ENCODE results near the gene MRPS15. TPM values are rescaled to one million over a fixed set of nuclear protein-coding genes. Genes with fewer than 3 reads are reported as not detected.

Gene MRPS15
- polyA plus RNA-seq, 6 donors from 2014 or later = 55.6 to 86.7 (median 62.4) TPM

DNA sequence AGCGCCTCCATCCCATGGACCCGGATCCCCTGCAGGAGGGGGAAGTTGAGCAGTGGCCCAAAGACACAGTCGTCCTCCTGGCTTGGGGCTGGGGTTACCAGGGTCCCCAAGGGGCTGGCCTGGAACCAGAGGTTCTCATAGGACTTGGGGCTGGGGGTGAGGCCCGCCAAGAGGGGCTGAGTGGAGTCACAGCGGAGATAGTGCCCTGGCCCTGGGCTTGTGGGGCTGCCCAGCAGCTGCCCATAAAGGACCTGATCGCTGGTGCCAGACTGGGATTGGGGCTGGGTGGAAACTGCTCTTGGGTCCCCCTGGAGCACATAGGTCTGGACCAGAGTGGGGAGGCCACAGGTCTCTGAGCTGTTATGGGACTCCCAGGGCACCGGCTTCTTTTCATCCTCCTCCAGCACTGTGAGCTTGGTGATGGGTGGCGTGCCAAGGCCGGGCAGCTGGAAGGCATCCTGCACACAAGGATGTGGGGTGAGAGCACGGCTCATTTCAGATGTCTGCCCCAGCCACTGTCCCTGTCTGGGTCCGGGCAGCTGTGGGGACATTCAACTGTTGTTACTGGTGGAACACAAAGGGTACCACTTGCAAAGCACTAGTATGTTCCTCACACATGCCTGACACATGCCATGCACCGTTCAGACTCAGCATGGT is 2.3 kb upstream of the MRPS15 start:
- no peak for DNase-seq
- no peak overlapping the region for H3K4me3 Mint-ChIP-seq
- H3K4me1 Mint-ChIP-seq = peaks cover 19 to 28% (median 22%) of the 10 kb centered on the region in 3 donors
- no peaks in the 10 kb centered on the region for H3K27me3 Mint-ChIP-seq
- peaks cover 0 to 5% of the 10 kb centered on the region in 2 donors for H3K36me3 Mint-ChIP-seq
- no peak for ATAC-seq (ENCODE audit: low read depth in 2 of 2)
- H3K9me3 Mint-ChIP-seq = no peaks in the 10 kb centered on the region
- peak overlapping the region in 5 of 6 donors; percentile 16 to 87 (median 38) for H3K27ac Mint-ChIP-seq

- Mint-ChIP-seq H3K27ac (peak overlapping the region; percentile 38 to 99 (median 98)), H3K36me3 (peaks cover 3 to 10% of the 10 kb centered on the region in 2 donors), H3K9me3 (no peaks in the 10 kb centered on the region), H3K27me3 (no peaks in the 10 kb centered on the region), H3K4me1 (peaks cover 19 to 28% (median 24%) of the 10 kb centered on the region in 3 donors), H3K4me3 (peak overlapping the region in 4 of 8 donors; percentile 4 to 98 (median 74))
- no peak for ATAC-seq (ENCODE audit: low read depth in 2 of 2)
- DNase-seq = no peak
Measured at GRCh38 chr1:36465731-36466369, 1.7 kb upstream of the MRPS15 start.

- no peaks in the 10 kb centered on the region for H3K9me3 Mint-ChIP-seq
- no peak for DNase-seq
- peak overlapping the region; percentile 97 to 99 (median 99) for H3K27ac Mint-ChIP-seq
- no peaks in the 10 kb centered on the region for H3K27me3 Mint-ChIP-seq
- peak overlapping the region; percentile 96 to 100 (median 98) for H3K4me3 Mint-ChIP-seq
- peaks cover 8 to 16% of the 10 kb centered on the region in 2 donors for H3K36me3 Mint-ChIP-seq
- peak; percentile 54 to 56 for ATAC-seq (ENCODE audit: low read depth in 2 of 2)
- peaks cover 19 to 30% (median 24%) of the 10 kb centered on the region in 3 donors for H3K4me1 Mint-ChIP-seq
Measured at GRCh38 chr1:36464605-36465393, 615 bp upstream of the MRPS15 start.

DNA sequence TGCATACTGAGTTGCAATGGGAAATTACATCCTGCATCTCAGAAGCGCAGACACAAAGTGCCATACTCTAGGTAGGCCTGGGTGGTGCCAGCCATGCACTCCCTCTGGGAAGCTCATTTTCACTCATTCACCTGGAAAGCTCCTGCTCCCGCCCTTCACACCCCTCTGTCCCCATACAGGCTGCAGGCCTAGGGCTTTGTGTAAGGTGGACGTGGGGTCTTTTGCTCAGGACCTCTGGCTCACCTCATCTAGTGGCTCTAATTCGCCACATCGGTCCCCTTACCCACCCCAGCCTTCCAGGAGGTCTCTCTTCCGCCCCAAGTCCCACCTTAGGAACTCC is 751 bp downstream of the MRPS15 start:
- Mint-ChIP-seq H3K4me1 (peaks cover 24 to 37% (median 29%) of the 10 kb centered on the region in 3 donors), H3K27ac (peak overlapping the region; percentile 67 to 99 (median 99)), H3K4me3 (peak overlapping the region; percentile 96 to 100 (median 98))

GRCh38 chr1:36458910-36459309 is 5.3 kb downstream of the MRPS15 start:
- Mint-ChIP-seq H3K27ac (peak overlapping the region in 3 of 6 donors; percentile 16 to 62 (median 60)), H3K27me3 (no peaks in the 10 kb centered on the region), H3K9me3 (no peaks in the 10 kb centered on the region), H3K4me3 (peak overlapping the region in 2 of 8 donors; percentile 48 to 66), H3K36me3 (peaks cover 15 to 31% of the 10 kb centered on the region in 2 donors), H3K4me1 (peaks cover 27 to 35% (median 28%) of the 10 kb centered on the region in 3 donors)
- ATAC-seq (ENCODE audit: low read depth in 2 of 2) (no peak), DNase-seq (no peak)

More for the DNA sequence above, 751 bp downstream of the MRPS15 start:
- ATAC-seq (ENCODE audit: low read depth in 2 of 2) = no peak
- Mint-ChIP-seq H3K27me3 (no peaks in the 10 kb centered on the region), H3K36me3 (peaks cover 8 to 23% of the 10 kb centered on the region in 2 donors), H3K9me3 (no peaks in the 10 kb centered on the region)
- DNase-seq = no peak

GRCh38 chr1:36457691-36458090 is 6.5 kb downstream of the MRPS15 start:
- DNase-seq (no peak), ATAC-seq (ENCODE audit: low read depth in 2 of 2) (no peak)
- Mint-ChIP-seq H3K27ac (peak overlapping the region in 3 of 6 donors; percentile 22 to 88 (median 62)), H3K36me3 (peaks cover 15 to 29% of the 10 kb centered on the region in 2 donors), H3K4me3 (peak overlapping the region in 2 of 8 donors; percentile 8 to 30), H3K4me1 (peaks cover 20 to 23% (median 22%) of the 10 kb centered on the region in 3 donors), H3K27me3 (no peaks in the 10 kb centered on the region), H3K9me3 (no peaks in the 10 kb centered on the region)

DNA sequence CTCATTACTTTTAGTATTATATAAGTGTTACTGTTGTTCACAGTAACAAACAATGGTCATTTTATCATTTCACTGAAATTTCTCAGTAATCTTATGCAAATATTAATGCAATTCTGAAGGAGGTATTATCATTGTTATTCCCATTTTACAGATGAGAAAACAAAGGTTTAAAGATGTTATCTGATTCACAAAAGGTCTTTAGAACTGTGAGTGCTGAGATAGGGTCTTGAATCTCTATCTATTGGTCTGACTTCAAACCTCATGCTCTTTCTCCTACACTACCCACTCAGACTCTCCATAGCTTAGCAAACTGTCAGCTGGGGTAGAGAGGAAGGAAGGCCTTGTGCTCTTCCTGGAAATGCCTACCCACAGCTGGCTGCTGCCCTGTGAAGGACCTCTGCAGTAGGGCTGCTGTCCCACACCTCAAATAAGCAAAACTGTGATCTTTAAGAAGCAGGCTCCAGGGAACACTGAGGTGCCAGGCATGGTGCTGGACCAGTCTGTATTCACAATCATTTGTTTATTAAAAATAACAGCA is 7.7 kb downstream of the MRPS15 start:
- H3K27ac Mint-ChIP-seq = no peak overlapping the region
- no peaks in the 10 kb centered on the region for H3K9me3 Mint-ChIP-seq
- no peak overlapping the region for H3K4me3 Mint-ChIP-seq
- H3K36me3 Mint-ChIP-seq = peaks cover 15 to 29% of the 10 kb centered on the region in 2 donors
- DNase-seq = no peak
- H3K27me3 Mint-ChIP-seq = no peaks in the 10 kb centered on the region
- H3K4me1 Mint-ChIP-seq = peaks cover 20 to 24% (median 23%) of the 10 kb centered on the region in 3 donors
- ATAC-seq (ENCODE audit: low read depth in 2 of 2) = no peak

- peaks cover 23 to 31% (median 27%) of the 10 kb centered on the region in 3 donors for H3K4me1 Mint-ChIP-seq
- DNase-seq (no peak), ATAC-seq (ENCODE audit: low read depth in 2 of 2) (no peak)
- no peaks in the 10 kb centered on the region for H3K27me3 Mint-ChIP-seq
- H3K27ac Mint-ChIP-seq = peak overlapping the region in 1 of 6 donors; percentile 49
- H3K9me3 Mint-ChIP-seq = no peaks in the 10 kb centered on the region
- H3K36me3 Mint-ChIP-seq = peaks cover 7 to 19% of the 10 kb centered on the region in 2 donors
- no peak overlapping the region for H3K4me3 Mint-ChIP-seq
Measured at GRCh38 chr1:36455386-36455785, 8.8 kb downstream of the MRPS15 start.

DNA sequence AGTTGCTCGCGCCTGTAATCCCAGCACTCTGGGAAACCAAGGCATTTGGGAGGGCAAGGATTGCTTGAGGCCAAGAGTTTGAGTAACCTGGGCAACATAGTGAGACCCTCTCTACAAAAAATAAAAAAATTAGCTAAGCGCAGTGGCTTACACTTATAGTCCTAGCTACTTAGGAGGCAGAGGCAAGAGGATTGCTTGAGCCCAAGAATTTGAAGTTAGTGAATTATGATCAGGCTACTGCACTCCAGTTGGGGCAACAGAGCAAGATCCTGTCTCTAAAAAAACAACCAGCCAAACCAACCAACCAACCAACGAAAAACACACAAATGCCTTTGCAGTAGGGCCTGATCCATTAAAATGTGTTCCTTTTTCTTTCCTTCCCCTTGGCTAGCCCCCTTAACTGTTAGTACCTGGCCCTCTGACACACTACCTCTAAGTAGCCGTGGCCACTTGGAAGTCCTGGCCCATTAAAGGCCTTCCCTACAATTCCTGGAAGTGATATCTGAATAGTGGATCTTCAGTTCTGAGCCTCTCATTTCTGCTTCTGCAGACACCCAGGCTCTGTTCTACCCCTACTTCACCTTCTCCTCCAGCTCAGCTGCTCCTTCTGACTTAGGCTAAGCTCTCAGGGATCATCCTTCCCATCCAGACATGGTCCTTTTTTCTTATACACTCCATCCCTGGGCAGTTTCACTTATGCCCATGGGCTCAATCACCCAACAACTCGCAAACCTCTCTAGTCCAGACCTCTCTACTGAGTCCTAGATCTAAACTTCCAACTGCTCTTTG is 10.4 kb downstream of the MRPS15 start:
- Mint-ChIP-seq H3K36me3 (peaks cover 7 to 12% of the 10 kb centered on the region in 2 donors), H3K27ac (peak overlapping the region in 2 of 6 donors; percentile 38 to 85), H3K4me1 (peaks cover 31 to 34% (median 34%) of the 10 kb centered on the region in 3 donors), H3K27me3 (no peaks in the 10 kb centered on the region), H3K4me3 (peak overlapping the region in 2 of 8 donors; percentile 22 to 25), H3K9me3 (peaks cover 0 to 1% (median 0%) of the 10 kb centered on the region in 7 donors)
- DNase-seq = no peak
- no peak for ATAC-seq (ENCODE audit: low read depth in 2 of 2)

- no peaks in the 10 kb centered on the region for H3K27me3 Mint-ChIP-seq
- DNase-seq (no peak), ATAC-seq (ENCODE audit: low read depth in 2 of 2) (no peak)
- peaks cover 0 to 1% (median 0%) of the 10 kb centered on the region in 7 donors for H3K9me3 Mint-ChIP-seq
- H3K4me3 Mint-ChIP-seq = peak overlapping the region in 1 of 8 donors; percentile 10
- H3K27ac Mint-ChIP-seq = no peak overlapping the region
- peaks cover 26 to 28% (median 27%) of the 10 kb centered on the region in 3 donors for H3K4me1 Mint-ChIP-seq
- peaks cover 7 to 12% of the 10 kb centered on the region in 2 donors for H3K36me3 Mint-ChIP-seq
Measured at GRCh38 chr1:36453051-36453450, 11.1 kb downstream of the MRPS15 start.

DNA sequence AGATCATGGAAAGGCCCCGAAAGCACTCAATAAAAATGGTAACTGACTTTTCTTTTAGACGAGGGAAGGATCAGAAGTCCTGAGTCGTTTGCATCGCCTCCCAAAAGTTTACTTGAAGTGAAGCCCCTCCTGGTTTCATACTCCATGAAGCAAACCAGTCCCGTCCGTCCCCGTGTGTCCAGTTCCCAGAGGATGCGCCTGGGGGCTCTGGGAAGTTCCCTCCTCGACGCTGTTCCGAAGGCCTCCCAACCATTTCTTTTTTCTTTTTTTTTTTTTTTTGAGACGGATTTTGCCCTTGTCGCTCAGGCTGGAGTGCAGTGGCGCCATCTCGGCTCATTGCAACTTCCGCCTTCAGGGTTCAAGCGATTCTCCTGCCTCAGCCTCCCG is 13.3 kb downstream of the MRPS15 start:
- Mint-ChIP-seq H3K4me1 (peaks cover 19 to 23% (median 20%) of the 10 kb centered on the region in 3 donors), H3K36me3 (peaks cover 7 to 12% of the 10 kb centered on the region in 2 donors), H3K27me3 (no peaks in the 10 kb centered on the region), H3K9me3 (peaks cover 0 to 1% (median 0%) of the 10 kb centered on the region in 7 donors), H3K27ac (peak overlapping the region; percentile 92 to 99 (median 96)), H3K4me3 (peak overlapping the region; percentile 78 to 97 (median 94))
- DNase-seq (no peak), ATAC-seq (ENCODE audit: low read depth in 2 of 2) (no peak)

DNA sequence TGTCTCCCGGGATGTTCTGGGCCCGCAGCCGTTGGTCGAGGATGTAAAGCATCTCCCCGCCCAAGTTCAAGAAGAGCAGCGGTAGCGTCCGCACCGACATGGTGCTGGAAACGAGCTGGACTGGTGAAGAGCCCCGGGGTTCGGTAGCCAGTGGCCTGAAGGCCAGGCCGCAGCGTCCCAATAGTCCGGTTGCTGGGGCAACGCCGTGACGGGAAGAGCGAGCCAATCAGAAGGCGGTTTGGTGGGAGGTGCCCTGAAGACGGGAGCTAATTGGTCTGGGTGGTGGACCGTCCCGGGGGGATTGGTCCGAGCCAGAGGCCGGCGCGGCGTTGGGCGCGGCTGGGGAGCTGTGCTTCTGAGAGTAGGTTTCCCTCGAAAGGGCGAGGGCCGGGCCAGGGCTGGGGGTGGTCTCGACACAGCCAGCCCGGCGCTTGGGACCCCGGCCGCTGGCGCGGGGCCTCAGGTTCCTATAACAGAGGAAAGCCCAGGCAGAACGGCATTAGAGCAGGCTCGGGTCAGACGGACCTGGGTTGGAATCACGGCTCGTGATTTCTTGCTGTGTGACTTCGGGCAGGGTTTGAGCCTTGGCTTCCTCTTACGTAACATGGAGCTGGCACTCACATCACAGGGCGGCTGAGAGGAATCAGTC is 13.8 kb downstream of the MRPS15 start, which contains the start of gene OSCP1:
Gene OSCP1 (minus strand): TSS at position 182 of the 649 bp plus-strand sequence. CDS start 82 bp downstream, at position 100.
- Mint-ChIP-seq H3K4me1 (peaks cover 19 to 23% (median 20%) of the 10 kb centered on the region in 3 donors), H3K27me3 (no peaks in the 10 kb centered on the region), H3K36me3 (peaks cover 6 to 9% of the 10 kb centered on the region in 2 donors), H3K4me3 (peak within 1 kb of the TSS; percentile 78 to 97 (median 94)), H3K9me3 (peaks cover 0 to 1% (median 0%) of the 10 kb centered on the region in 7 donors), H3K27ac (peak within 1 kb of the TSS; percentile 92 to 99 (median 96))
- DNase-seq (peak; percentile 90), ATAC-seq (ENCODE audit: low read depth in 2 of 2) (peak; percentile 95 to 97)

Data from naive B cell (primary cell).